ENCODE results near the gene GOLGA6A. TPM values are rescaled to one million over a fixed set of nuclear protein-coding genes. Genes with fewer than 3 reads are reported as not detected.

Gene GOLGA6A
- total RNA-seq, 1 donor: not detected

GRCh38 chr15:74050127-74050526, 32.2 kb downstream of the GOLGA6A start:
- Histone ChIP-seq H3K4me3 (ENCODE audit: low read length) (no peak overlapping the region), H3K9me3 (ENCODE audit: low read depth, low read length) (no peaks in the 10 kb centered on the region), H3K27me3 (ENCODE audit: insufficient read depth, low read length) (no peaks in the 10 kb centered on the region), H3K4me1 (ENCODE audit: insufficient read depth, low read length) (peaks cover 22% of the 10 kb centered on the region)

DNA sequence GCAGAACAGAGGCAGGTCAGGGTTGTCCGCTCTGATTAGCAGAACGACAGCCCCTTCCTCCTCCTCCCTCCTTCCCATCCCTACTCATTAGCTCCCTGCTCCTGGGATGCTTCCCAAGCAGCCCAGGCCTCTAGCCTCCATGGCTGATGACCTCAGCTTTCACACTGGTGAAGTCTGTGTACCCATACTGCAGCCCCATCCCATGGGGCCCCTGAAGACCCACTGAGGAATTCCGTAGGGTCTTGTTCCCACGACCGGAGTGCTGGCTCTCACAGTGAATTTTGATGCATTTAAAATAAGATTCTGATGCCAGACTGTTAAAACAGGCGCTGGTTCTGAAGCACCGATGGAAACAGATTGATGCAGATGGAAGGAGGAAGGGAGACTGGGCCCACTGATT, 36.1 kb downstream of the GOLGA6A start:
- no peaks in the 10 kb centered on the region for H3K9me3 ChIP-seq (ENCODE audit: low read depth, low read length)
- peaks cover 18% of the 10 kb centered on the region for H3K4me1 ChIP-seq (ENCODE audit: insufficient read depth, low read length)
- no peaks in the 10 kb centered on the region for H3K27me3 ChIP-seq (ENCODE audit: insufficient read depth, low read length)
- no peak overlapping the region for H3K4me3 ChIP-seq (ENCODE audit: low read length)

- Histone ChIP-seq H3K9me3 (ENCODE audit: low read depth, low read length) (no peaks in the 10 kb centered on the region), H3K27me3 (ENCODE audit: insufficient read depth, low read length) (no peaks in the 10 kb centered on the region), H3K4me3 (ENCODE audit: low read length) (no peak overlapping the region), H3K4me1 (ENCODE audit: insufficient read depth, low read length) (peaks cover 13% of the 10 kb centered on the region)
These were observed 36.6 kb downstream of the GOLGA6A start for GRCh38 chr15:74045636-74046274.

- Histone ChIP-seq H3K4me3 (ENCODE audit: low read length) (no peak overlapping the region), H3K4me1 (ENCODE audit: insufficient read depth, low read length) (peaks cover 11% of the 10 kb centered on the region), H3K9me3 (ENCODE audit: low read depth, low read length) (no peaks in the 10 kb centered on the region), H3K27me3 (ENCODE audit: insufficient read depth, low read length) (no peaks in the 10 kb centered on the region)
These were observed 37.2 kb downstream of the GOLGA6A start for GRCh38 chr15:74045184-74045583.

DNA sequence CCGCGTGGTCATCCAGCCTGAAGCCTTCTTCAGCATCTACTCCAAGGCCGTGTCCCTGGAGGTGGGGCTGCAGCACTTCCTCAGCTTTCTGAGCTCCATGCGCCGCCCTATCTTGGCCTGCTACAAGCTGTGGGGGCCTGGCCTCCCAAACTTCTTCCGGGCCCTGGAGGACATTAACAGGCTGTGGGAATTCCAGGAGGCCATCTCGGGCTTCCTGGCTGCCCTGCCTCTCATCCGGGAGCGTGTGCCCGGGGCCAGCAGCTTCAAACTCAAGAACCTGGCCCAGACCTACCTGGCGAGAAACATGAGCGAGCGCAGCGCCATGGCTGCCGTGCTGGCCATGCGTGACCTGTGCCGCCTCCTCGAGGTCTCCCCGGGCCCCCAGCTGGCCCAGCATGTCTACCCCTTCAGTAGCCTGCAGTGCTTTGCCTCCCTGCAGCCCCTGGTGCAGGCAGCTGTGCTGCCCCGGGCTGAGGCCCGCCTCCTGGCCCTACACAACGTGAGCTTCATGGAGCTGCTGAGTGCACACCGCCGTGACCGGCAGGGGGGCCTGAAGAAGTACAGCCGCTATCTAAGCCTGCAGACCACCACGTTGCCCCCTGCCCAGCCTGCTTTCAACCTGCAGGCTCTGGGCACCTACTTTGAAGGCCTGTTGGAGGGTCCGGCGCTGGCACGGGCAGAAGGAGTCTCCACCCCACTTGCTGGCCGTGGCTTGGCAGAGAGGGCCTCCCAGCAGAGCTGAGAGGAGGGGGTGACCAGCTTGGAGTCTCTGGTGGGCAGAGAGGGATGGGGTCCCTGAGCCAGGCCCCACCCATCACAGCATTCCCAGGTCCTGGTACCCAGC, 37.9 kb downstream of the GOLGA6A start:
- Histone ChIP-seq H3K27me3 (ENCODE audit: insufficient read depth, low read length) (no peaks in the 10 kb centered on the region), H3K4me1 (ENCODE audit: insufficient read depth, low read length) (peaks cover 11% of the 10 kb centered on the region), H3K4me3 (ENCODE audit: low read length) (no peak overlapping the region), H3K9me3 (ENCODE audit: low read depth, low read length) (no peaks in the 10 kb centered on the region)

- H3K4me3 ChIP-seq (ENCODE audit: low read length): no peak overlapping the region
These were observed 38.7 kb downstream of the GOLGA6A start for GRCh38 chr15:74043425-74044266.

GRCh38 chr15:74042603-74043424, 39.5 kb downstream of the GOLGA6A start:
- no peaks in the 10 kb centered on the region for H3K27me3 ChIP-seq (ENCODE audit: insufficient read depth, low read length)
- peaks cover 2% of the 10 kb centered on the region for H3K4me1 ChIP-seq (ENCODE audit: insufficient read depth, low read length)
- no peak overlapping the region for H3K4me3 ChIP-seq (ENCODE audit: low read length)
- H3K9me3 ChIP-seq (ENCODE audit: low read depth, low read length): no peaks in the 10 kb centered on the region

More at GRCh38 chr15:74043425-74044266, 38.7 kb downstream of the GOLGA6A start:
- no peaks in the 10 kb centered on the region for H3K27me3 ChIP-seq (ENCODE audit: insufficient read depth, low read length)
- H3K4me1 ChIP-seq (ENCODE audit: insufficient read depth, low read length): peaks cover 8% of the 10 kb centered on the region
- H3K9me3 ChIP-seq (ENCODE audit: low read depth, low read length): no peaks in the 10 kb centered on the region

DNA sequence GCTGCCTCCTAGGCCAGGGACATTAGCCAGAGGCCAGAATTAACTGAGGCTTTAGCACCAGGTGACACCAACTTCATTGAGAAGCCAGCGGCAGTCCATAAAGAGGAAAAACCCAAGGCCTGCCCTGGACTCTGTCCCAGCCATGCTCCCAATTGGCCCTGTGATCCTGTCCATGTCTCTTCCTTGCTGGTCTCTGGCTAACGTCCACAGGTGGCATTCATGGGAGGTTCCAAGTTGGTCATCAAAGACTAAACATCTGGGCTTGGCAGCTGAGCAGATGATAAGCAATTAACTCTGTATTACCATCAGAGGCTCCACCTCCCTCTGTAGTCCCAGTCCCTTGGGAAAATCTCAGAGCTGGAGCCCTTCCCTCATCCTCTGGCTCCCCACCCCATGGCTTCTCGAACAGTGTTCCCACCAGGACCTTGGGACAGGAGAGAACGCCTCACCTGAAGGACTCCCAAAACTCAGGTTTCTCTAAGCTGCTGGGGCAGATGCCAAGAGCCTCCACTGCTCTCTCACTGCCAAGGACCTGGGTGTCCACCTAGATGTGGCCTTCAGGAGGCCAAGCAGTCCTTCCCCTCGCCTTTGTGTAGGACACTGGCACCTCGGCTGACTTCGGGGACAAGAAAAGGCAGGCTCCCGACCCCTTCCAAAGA, 40.4 kb downstream of the GOLGA6A start:
- Histone ChIP-seq H3K27me3 (ENCODE audit: insufficient read depth, low read length) (no peaks in the 10 kb centered on the region), H3K4me3 (ENCODE audit: low read length) (no peak overlapping the region), H3K9me3 (ENCODE audit: low read depth, low read length) (no peaks in the 10 kb centered on the region), H3K4me1 (ENCODE audit: insufficient read depth, low read length) (no peaks in the 10 kb centered on the region)

- no peak overlapping the region for H3K4me3 ChIP-seq (ENCODE audit: low read length)
- no peaks in the 10 kb centered on the region for H3K4me1 ChIP-seq (ENCODE audit: insufficient read depth, low read length)
- no peaks in the 10 kb centered on the region for H3K27me3 ChIP-seq (ENCODE audit: insufficient read depth, low read length)
- H3K9me3 ChIP-seq (ENCODE audit: low read depth, low read length): no peaks in the 10 kb centered on the region
These were observed 41.0 kb downstream of the GOLGA6A start for GRCh38 chr15:74041311-74041756.

GRCh38 chr15:74040109-74040850, 42.1 kb downstream of the GOLGA6A start:
- Histone ChIP-seq H3K9me3 (ENCODE audit: low read depth, low read length) (no peaks in the 10 kb centered on the region), H3K4me3 (ENCODE audit: low read length) (no peak overlapping the region), H3K4me1 (ENCODE audit: insufficient read depth, low read length) (no peaks in the 10 kb centered on the region)

DNA sequence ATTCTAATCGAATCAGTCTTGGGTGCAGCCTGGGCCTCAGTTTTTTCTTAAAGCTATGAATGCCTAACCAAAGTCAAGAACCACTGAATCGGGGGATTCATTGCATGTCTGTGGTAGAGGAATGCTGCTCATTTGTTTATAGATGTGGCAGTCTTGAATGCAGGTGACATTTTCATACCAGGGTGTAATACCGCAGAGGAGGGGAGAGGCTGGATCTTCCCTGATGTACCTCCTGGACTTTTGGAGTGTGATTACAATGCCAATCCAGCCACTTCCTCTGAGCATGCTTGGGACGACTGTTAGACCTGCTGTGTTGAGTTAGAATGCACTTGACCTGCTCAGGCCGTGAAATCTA, 42.7 kb downstream of the GOLGA6A start:
- no peaks in the 10 kb centered on the region for H3K9me3 ChIP-seq (ENCODE audit: low read depth, low read length)
- H3K27me3 ChIP-seq (ENCODE audit: insufficient read depth, low read length): no peaks in the 10 kb centered on the region
- H3K4me1 ChIP-seq (ENCODE audit: insufficient read depth, low read length): no peaks in the 10 kb centered on the region
- no peak overlapping the region for H3K4me3 ChIP-seq (ENCODE audit: low read length)

More at GRCh38 chr15:74040109-74040850, 42.1 kb downstream of the GOLGA6A start:
- no peaks in the 10 kb centered on the region for H3K27me3 ChIP-seq (ENCODE audit: insufficient read depth, low read length)

DNA sequence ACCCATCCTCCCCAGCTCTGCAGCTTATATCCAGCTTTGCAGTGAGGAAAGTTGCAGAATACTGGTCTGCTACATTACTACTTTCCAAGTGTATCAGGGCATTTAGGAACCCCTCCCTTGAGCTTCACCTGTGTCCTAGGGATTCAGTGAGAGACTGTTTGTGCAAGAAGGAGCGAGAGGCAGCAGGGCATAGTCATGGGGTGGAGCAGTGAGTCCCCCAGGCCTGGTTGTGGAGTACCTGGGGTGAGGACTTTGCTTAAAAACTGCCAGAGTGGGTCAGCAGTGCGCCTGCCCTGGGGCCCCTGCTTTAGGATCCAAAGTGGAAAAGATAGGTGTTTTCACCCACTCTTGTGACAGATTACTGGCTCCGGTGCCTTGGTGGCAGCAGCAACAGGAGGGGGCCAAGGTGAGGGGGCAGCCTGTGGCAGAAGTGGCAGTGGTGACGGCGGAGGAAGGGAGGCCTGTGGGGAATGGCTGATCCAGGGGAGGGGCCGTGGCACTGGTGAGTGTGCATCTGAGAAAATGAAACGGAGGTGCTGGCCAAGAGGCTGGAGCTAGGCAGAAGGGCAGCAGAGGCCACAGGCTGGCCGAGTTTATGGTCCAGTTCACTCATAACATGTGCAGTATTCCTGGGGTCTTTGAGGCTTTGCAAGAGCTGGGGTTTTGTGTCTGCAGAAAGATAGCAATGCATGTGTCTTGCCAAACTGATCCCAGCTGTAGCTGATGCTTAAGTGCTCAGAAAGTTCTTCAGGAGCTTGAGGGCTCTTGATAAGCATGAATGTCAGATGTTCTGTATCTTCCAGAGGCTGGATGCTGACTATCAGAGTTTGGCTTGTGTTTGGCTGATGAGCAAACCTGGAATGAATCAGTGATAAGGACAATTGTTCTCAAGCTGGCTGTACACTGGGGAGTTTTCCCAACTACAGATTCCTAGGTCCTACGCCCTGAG, 43.4 kb downstream of the GOLGA6A start:
- Histone ChIP-seq H3K4me1 (ENCODE audit: insufficient read depth, low read length) (no peaks in the 10 kb centered on the region), H3K9me3 (ENCODE audit: low read depth, low read length) (no peaks in the 10 kb centered on the region), H3K27me3 (ENCODE audit: insufficient read depth, low read length) (no peaks in the 10 kb centered on the region), H3K4me3 (ENCODE audit: low read length) (no peak overlapping the region)

Measured in mononuclear cell (primary cell).